Psoas muscle (tissue), 8 donors: ENCODE results near the gene PTGIR. TPM values are rescaled to one million over a fixed set of nuclear protein-coding genes. Genes with fewer than 3 reads are reported as not detected.

Source experiments
- ATAC-seq, 4 donors: fragments of 200-7000 bp; cut with Tn5 transposase; one replicate each; pipeline ENCODE4 v1.9.1; 2020; ENCODE audit warnings: moderate library complexity in 3 of 4, mild to moderate bottlenecking in 2 of 4
- DNase-seq, 2 donors: peaks; one replicate each; pipeline ENCODE4 v3.0.0-alpha.2; 2020
- H3K27ac ChIP-seq: fragments of 200-600 bp; one replicate; pipeline ENCODE4 v1.8.0; 2022
- H3K27me3 ChIP-seq, 3 donors: fragments of 200-600 bp in 1 of 3; one replicate each; pipeline versions ENCODE4 v1.6.1 to v1.8.0; 2013 to 2022; ENCODE audit warnings: low read length in 2 of 3, mild to moderate bottlenecking in 2 of 3, moderate library complexity in 1 of 3; ENCODE audit not compliant: insufficient read depth in 3 of 3
- H3K36me3 ChIP-seq, 2 donors: fragments of 200-600 bp in 1 of 2; one replicate each; pipeline versions ENCODE4 v1.6.1 to v1.8.0; 2013 to 2022; ENCODE audit warnings: low read depth in 1 of 2, mild to moderate bottlenecking in 1 of 2, moderate library complexity in 1 of 2; ENCODE audit not compliant: insufficient read depth in 1 of 2
- H3K4me1 ChIP-seq: fragments of 200-600 bp; one replicate; pipeline ENCODE4 v1.8.0; 2022
- H3K4me3 ChIP-seq: fragments of 200-600 bp; one replicate; pipeline ENCODE4 v1.8.0; 2022; ENCODE audit warnings: mild to moderate bottlenecking
- H3K9me3 ChIP-seq: fragments of 200-600 bp; one replicate; pipeline ENCODE4 v1.8.0; 2022
- CTCF ChIP-seq: fragments of 200-600 bp; IDR thresholded peaks from one replicate; pipeline ENCODE4 v1.8.0; 2022; ENCODE audit warnings: antibody characterized with exemption
- WGBS, 3 donors: extraction: QIAGEN DNeasy Blood & Tissue Kit; methylation state at CpG; one replicate each; pipeline versions ENCODE4 v1.1.6 to v1.1.7; 2013; 5-methylcytosine and 5-hydroxymethylcytosine counted together
- intact Hi-C, 2 donors: fragments of 100-400 bp; cut with DNase I; formaldehyde crosslinking; loops; one replicate each; pipeline versions ENCODE4 v1.11.0 to v1.14.2; 2022
- polyA plus RNA-seq, 3 donors: library from polyadenylated mRNA; stranded (reverse); fragments of 200-250 nt; gene quantifications; one replicate each; pipeline ENCODE4 v1.2.3, GENCODE V29; 2013
- total RNA-seq, 4 donors: library from RNA; stranded (reverse); fragmentation: NEBNext Ultra II Directional in 2 of 4; extraction: Animal tissue kit (Norgen Biotek cat#: 25700) in 2 of 4; gene quantifications; one replicate each; pipeline versions ENCODE4 v1.2.1 to v1.2.4, GENCODE V29; 2021 to 2023
- donor health status: healthy with polysubstance abuse.
- donor health status: DM: no; HTN: no; CAD: no; lungs with moderate emphysema.
- donor health status: Bipolar disorder and iron deficiency.
- donor health status: healthy.
- donor health status: DM: yes; HTN: yes; CAD: no.
- donor health status: DM: no; HTN: no; CAD: no.
- donor health status: DM: no; HTN: no; CAD: no.
- donor health status: DM: yes; HTN: yes; CAD: no.

The PTGIR gene
- total and polyA plus RNA-seq, 7 donors: 0.74 to 7.0 (median 1.2) TPM

- DNase-seq: peak in 1 of 2 donors; percentile 58
Observed at GRCh38 chr19:46659151-46660007, 34.5 kb upstream of the PTGIR start.

GRCh38 chr19:46656541-46656940 lies 31.7 kb upstream of the PTGIR start:
- DNase-seq: no peak
- intact Hi-C loops: no loop called here
- H3K36me3 ChIP-seq: no peaks in the 10 kb centered on the region
- H3K27ac ChIP-seq: no peak overlapping the region
- peaks cover 0 to 42% (median 10%) of the 10 kb centered on the region in 3 donors for H3K27me3 ChIP-seq
- 94 to 97% (median 97%) methylated on average over 5 of the region's 5 CpGs for WGBS, 3 donors
- no peak for TF ChIP-seq CTCF
- ATAC-seq: no peak
- no peak overlapping the region for H3K4me3 ChIP-seq
- H3K9me3 ChIP-seq: no peaks in the 10 kb centered on the region
- H3K4me1 ChIP-seq: peaks cover 12% of the 10 kb centered on the region

More at GRCh38 chr19:46659151-46660007, 34.5 kb upstream of the PTGIR start:
- 6 to 10% (median 8%) methylated on average over 22 to 28 of the region's 28 CpGs for WGBS, 3 donors
- peaks cover 14% of the 10 kb centered on the region for H3K4me1 ChIP-seq
- TF ChIP-seq CTCF: no peak
- intact Hi-C loops: no loop called here
- ATAC-seq: no peak
- H3K9me3 ChIP-seq: no peaks in the 10 kb centered on the region
- H3K27me3 ChIP-seq: peaks cover 0 to 34% (median 5%) of the 10 kb centered on the region in 3 donors
- H3K36me3 ChIP-seq: no peaks in the 10 kb centered on the region
- H3K27ac ChIP-seq: no peak overlapping the region
- peak overlapping the region; percentile 70 for H3K4me3 ChIP-seq

DNA sequence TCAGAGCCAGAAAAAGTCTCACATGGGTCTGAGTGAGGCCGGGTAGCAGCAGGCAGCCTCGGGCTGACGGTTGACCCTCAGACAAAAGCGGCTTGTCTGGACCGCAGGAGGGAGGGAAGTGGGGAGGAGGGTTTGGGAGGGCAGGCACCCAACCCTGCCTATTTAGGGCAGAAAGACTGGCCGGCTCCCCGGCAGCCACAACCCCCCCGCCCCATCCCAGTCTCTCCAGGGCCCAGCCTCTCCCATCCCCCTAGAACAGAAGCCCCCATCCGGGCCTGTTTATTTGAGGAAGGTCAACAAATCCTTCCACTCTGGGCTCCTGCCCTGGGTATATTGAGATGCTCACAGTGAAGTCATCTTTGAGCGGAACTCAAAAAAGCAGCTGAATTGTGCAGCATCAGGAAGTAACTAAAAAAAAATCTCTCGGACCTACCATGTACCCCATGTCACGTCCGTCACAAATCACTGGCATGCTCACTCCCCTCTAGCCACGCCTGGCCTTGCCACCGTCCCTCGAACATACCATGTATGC lies 29.8 kb upstream of the PTGIR start:
- DNase-seq (no peak), ATAC-seq (no peak)
- Histone ChIP-seq H3K4me3 (no peak overlapping the region), H3K9me3 (no peaks in the 10 kb centered on the region), H3K27ac (no peak overlapping the region), H3K36me3 (no peaks in the 10 kb centered on the region), H3K4me1 (no peaks in the 10 kb centered on the region), H3K27me3 (peaks cover 0 to 45% (median 8%) of the 10 kb centered on the region in 3 donors)
- WGBS, 3 donors: 52 to 62% (median 61%) methylated on average over 16 of the region's 16 CpGs
- TF ChIP-seq CTCF: no peak
- intact Hi-C loops: no loop called here

DNA sequence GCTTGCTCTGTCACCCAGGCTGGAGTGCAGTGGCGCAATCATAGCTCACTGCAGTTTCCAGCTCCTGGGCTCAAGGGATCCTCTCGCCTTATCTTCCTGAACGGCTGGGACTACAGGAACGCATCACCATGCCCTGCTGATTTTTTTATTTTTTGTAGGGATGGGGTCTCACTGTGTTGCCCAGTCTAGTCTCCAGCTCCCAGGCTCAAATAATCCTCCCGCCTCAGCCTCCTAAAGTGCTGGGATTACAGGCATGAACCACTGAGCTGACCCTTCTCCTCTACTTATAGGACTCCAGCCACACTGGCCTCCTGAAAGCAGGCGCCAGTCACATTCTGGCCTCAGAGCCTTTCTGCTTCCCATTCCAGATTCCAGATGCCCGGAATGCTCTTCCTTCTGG lies 25.6 kb upstream of the PTGIR start:
- DNase-seq (peak in 1 of 2 donors; percentile 15), ATAC-seq (no peak)
- no peak overlapping the region for H3K4me3 ChIP-seq
- intact Hi-C loops: no loop called here
- no peak overlapping the region for H3K27ac ChIP-seq
- H3K36me3 ChIP-seq: no peaks in the 10 kb centered on the region
- H3K27me3 ChIP-seq: peaks cover 2 to 56% (median 28%) of the 10 kb centered on the region in 3 donors
- TF ChIP-seq CTCF: no peak
- H3K4me1 ChIP-seq: no peaks in the 10 kb centered on the region
- H3K9me3 ChIP-seq: no peaks in the 10 kb centered on the region
- 92 to 94% (median 93%) methylated on average over 7 of the region's 7 CpGs for WGBS, 3 donors
